HG03469 (cell line): ENCODE data around the gene FOXK1.
"Not testable (repeated sequence)": the region's sequence is repeated elsewhere in the genome, so short reads cannot be mapped to it uniquely, and the experiment has no call there.

Experiments
- ATAC-seq: cut with Tn5 transposase; IDR thresholded peaks from one replicate; pipeline ENCODE4 v1.9.1; 2021; ENCODE audit warnings: mild to moderate bottlenecking, moderate library complexity, moderate number of reproducible peaks; ENCODE audit not compliant: unreplicated experiment

Gene FOXK1

DNA sequence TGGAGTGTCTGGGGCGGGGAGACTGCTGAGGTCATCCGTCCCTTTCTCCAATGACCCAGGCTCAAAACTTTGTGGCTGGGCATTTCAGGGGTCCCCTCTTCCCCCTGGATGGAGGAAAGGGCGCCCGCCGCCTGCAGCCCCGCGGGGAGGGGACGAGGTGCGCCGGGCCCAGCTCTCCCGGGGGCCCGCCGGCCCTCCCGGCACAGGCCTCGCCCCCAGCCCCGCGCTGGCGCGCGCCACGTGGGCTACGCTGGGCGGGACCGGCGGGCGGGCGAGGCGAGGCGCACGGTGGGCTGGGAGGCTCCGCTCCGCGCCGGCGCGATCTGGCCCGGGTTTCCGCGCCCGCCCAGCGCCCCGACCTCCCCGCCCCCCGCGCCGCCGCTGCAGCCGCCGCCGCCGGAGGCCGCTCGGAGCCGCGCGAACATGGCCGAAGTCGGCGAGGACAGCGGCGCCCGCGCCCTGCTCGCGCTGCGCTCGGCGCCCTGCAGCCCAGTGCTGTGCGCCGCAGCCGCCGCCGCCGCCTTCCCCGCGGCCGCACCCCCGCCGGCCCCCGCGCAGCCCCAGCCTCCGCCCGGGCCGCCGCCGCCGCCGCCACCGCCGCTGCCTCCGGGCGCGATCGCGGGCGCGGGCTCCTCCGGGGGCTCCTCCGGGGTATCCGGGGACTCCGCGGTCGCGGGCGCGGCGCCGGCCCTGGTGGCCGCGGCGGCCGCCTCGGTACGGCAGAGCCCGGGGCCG lies at the start of gene FOXK1:
FOXK1 (plus strand) TSS at position 410 of the 735 bp plus-strand sequence; CDS start at position 424, 14 bp downstream.
- peak; percentile 41 for ATAC-seq

GRCh38 chr7:4633012-4633411 lies 49.1 kb upstream of the FOXK1 start:
- ATAC-seq = no peak

DNA sequence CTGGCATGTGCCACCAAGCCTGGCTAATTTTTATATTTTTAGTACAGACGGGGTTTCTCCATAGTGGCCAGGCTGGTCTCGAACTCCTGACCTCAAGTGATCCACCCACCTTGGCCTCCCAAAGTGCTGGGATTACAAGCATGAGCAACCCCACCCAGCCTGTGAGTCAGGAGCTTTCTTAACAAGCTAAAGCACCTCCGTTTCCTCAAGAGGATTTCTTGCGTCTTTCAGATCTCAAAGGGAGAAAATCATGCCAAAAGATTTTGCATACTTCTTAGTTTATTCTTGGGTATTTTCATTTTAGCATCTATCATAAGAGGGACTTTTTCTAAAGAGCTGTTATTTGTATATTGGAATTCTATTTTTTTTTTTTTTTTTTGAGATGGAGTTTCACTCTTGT lies 47.9 kb upstream of the FOXK1 start:
- no peak for ATAC-seq

DNA sequence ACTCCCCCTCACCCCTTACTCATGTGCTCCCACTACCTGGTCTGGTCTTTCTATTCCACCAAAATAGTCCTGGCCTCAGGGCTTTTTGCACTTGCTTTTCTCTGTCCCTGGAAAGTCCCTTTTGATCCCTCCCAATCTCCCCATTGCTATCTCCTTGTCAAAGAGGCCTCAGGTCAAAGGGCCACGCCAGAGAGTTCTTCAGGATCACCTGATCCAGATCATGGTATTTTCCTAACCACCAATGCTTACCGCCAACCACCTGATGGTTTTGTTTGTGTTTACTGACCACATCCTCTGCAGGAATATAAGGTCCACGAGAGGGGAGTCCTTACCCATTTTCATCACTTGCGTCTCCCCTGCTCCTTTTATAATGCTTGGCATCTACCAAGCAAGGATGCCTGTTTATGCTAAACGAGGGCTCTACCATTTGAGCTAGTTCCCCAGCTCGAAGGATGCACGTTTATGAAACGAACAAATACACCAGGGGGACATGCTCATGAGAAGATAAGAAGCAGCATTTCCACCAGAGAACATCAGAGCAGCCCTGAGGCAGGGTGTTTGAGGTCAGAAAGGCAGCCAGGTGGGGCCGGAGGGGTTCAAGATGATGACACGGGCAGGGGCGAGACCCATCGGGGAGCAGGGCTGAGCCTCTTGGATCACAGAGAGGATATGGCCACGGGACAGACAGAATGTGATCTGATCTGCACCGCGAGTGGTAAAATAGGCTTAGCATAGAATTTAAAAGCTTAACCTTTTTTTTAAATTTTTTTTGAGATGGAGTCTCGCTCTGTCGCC lies 43.1 kb upstream of the FOXK1 start:
- no peak for ATAC-seq

GRCh38 chr7:4641091-4641666 lies 40.9 kb upstream of the FOXK1 start:
- peak; percentile 26 for ATAC-seq

GRCh38 chr7:4641667-4642467 lies 40.2 kb upstream of the FOXK1 start:
- peak; percentile 65 for ATAC-seq

- ATAC-seq = no peak
Measured at GRCh38 chr7:4642468-4643203, 39.5 kb upstream of the FOXK1 start.

- ATAC-seq = not testable (repeated sequence)
Measured at GRCh38 chr7:4643204-4643471, 39.0 kb upstream of the FOXK1 start.

DNA sequence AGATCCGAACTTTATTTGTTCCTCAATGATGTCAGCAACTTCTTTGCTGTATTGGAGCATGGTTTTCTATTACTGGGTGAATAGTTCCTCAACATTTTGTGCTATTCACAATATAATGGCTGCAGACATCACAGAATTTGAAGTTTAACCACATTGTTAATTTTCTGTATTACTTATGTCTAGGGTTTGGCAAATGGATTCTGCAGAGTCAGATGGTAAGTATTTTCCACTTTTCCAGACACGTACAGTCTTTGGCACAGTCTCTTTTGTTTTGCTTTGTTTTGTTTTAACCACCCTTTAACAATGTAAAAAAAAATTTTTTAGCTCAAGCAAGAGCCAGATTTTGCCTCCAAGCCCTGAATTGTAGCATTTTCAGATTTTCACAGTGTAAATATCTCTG lies 36.8 kb upstream of the FOXK1 start:
- no peak for ATAC-seq

GRCh38 chr7:4648111-4648510 lies 34.0 kb upstream of the FOXK1 start:
- no peak for ATAC-seq

DNA sequence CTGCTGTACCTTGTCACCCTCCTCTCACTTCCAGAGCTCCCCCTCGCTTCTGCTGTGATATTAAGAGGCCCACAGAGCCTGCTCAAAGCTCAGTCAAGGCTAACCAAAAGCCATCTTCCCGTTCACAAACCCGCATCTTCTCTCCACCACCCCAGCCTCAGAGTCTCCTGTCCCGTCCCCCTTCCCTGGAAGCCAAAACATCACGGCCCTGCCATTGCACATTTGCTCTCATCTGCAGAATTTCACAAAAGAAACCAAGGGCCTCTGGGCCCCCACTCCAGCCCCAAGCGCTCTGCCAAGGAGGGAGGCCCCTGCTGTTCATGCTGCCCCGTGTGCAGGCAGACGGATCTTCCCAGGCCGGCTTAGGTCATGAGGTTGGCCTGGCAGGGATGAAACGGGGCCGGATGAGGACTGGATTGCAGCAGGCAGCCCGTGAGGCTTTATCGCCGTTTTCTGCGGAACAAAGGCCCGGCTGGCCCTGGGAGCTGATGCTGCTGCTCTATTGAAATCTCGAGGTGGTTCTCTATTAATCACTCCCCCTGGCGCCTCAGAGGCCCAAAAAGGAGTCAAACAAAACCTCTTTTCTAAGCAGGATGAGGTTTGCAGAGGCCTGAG lies 31.6 kb upstream of the FOXK1 start:
- no peak for ATAC-seq

- no peak for ATAC-seq
Measured at GRCh38 chr7:4653771-4654170, 28.3 kb upstream of the FOXK1 start.

DNA sequence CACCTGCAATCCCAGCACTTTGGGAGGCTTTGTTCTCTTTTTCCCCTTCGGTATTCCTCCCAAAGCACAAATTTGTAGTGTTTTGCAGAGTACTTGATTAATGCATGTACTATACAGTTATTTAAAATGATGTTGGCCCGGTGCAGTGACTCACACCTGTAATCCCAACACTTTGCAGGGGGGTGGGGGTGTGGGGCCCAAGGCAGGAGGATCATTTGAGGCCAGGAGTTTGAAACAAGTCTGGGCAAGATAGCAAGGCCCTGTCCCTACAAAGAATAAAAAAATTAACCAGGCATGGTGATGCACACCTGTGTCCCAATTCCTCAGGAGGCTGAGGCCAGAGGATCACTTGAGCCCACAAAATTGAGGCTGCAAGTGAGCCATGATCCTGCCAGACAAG lies 26.8 kb upstream of the FOXK1 start:
- ATAC-seq = no peak

- ATAC-seq = no peak
Measured at GRCh38 chr7:4655896-4656295, 26.2 kb upstream of the FOXK1 start.

- no peak for ATAC-seq
Measured at GRCh38 chr7:4657640-4658417, 24.3 kb upstream of the FOXK1 start.

DNA sequence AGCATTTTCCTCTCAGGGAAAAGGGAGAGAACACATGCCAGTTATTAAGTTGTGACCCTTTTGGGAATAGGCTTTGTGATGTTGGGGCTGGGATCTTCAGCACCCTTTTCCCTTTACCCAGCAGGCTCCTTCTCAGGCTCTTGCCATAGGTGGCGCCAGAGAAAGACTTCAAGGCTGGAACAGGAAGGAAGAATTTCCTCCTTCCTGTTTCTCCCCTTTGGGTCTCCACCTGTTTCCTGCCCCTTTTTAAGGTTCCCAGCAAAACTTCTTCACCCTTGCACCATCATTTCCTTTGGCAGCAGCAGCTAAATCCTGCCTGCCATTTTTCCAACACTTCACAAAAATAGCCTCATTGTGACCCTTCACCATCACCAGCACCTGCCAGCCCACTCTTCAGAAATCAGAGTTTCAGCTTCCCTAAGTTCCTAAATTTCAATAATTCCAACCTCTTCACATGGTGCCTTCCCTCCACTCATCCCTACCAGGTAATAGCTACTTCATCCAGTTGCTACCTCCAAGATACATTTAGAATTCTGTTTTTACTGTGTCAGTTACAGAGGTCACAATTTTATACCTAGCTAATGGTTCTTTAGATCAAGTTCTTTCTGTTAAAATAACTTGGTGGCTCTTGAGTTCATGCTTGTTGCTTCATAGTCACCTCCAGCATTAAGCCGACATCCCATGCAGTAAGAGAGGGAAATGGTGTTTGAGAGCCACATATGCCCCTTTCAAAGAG lies 22.4 kb upstream of the FOXK1 start:
- ATAC-seq = no peak

GRCh38 chr7:4661871-4662270 lies 20.2 kb upstream of the FOXK1 start:
- ATAC-seq = no peak

DNA sequence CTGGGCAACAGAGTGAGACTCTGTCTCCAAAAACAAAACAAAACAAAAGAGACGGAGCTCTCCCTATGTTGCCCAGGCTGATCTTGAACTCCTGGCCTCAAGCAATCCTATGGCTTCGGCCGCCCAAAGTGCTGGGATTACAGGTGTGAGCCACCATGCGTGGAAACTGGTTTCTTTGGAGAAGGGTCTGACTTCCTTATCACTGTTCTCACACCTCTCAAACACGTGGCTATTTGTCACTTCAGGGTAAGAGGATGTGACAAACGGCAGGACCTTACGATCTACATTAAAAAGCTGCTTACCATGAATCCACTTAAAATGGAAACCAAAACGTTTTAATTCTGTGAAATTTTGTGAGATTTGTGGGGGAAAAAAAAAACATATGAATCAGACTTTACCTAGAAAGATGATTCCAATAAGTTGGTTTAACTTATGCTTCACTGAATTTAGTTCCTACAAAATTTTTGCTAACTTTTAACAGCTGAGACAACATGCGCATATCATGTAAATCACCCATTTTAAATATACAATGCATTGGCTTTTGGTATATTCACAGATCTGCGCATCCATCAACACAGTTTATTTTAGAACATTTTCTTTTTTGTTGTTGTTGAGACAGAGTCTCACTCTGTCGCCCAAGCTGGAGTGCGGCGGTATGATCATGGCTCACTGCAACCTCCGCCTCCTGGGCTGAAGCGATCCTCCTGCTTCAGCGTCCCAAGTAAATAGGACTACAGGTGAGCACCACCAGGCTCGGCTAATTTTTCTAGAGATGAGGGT lies 18.7 kb upstream of the FOXK1 start:
- no peak for ATAC-seq
